ENCODE measurements around the gene MED1.
"Not testable (repeated sequence)": the region's sequence is repeated elsewhere in the genome, so short reads cannot be mapped to it uniquely, and the experiment has no call there.

The MED1 gene

GRCh38 chr17:39439868-39440267 is 11.2 kb downstream of the MED1 start:
- not testable (repeated sequence) for DNase-seq

GRCh38 chr17:39429600-39429999 is 21.5 kb downstream of the MED1 start:
- DNase-seq, result no peak

GRCh38 chr17:39416141-39416540 is 34.9 kb downstream of the MED1 start:
- DNase-seq, result no peak

GRCh38 chr17:39410279-39410678 is 40.8 kb downstream of the MED1 start:
- no peak for DNase-seq

GRCh38 chr17:39408360-39408759 is 42.7 kb downstream of the MED1 start:
- DNase-seq, result no peak

- no peak for DNase-seq
These were observed 44.1 kb downstream of the MED1 start for GRCh38 chr17:39406951-39407350.

GRCh38 chr17:39405436-39405835 is 45.6 kb downstream of the MED1 start:
- no peak for DNase-seq

- peak; percentile 61 to 64 for DNase-seq
These were observed 46.3 kb downstream of the MED1 start for GRCh38 chr17:39404542-39405378.

GRCh38 chr17:39402890-39403605 is 48.0 kb downstream of the MED1 start:
- no peak for DNase-seq

- peak; percentile 89 to 94 for DNase-seq
These were observed 48.7 kb downstream of the MED1 start for GRCh38 chr17:39402244-39402889.

- DNase-seq, result peak; percentile 91 to 93
These were observed 49.4 kb downstream of the MED1 start, which contains the start of gene FBXL20 for GRCh38 chr17:39401412-39402243. Gene FBXL20 (minus strand): TSS chr17:39401626. CDS start chr17:39401402, 224 bp downstream.

GRCh38 chr17:39400547-39401411 is 50.3 kb downstream of the MED1 start:
- DNase-seq, result peak; percentile 4 to 10

GRCh38 chr17:39399791-39400190 is 51.3 kb downstream of the MED1 start:
- DNase-seq, result no peak

- peak in 1 of 2 donors; percentile 33 for DNase-seq
These were observed 57.3 kb downstream of the MED1 start for GRCh38 chr17:39393736-39394135.

GRCh38 chr17:39391448-39391847 is 59.6 kb downstream of the MED1 start:
- no peak for DNase-seq

- no peak for DNase-seq
These were observed 66.0 kb downstream of the MED1 start for GRCh38 chr17:39385040-39385439.

- peak in 1 of 2 donors; percentile 38 for DNase-seq
These were observed 70.9 kb downstream of the MED1 start for GRCh38 chr17:39380144-39380543.

GRCh38 chr17:39376434-39376833 is 74.6 kb downstream of the MED1 start:
- DNase-seq, result peak in 1 of 2 donors; percentile 7

GRCh38 chr17:39367805-39368204 is 83.3 kb downstream of the MED1 start:
- DNase-seq, result not testable (repeated sequence)

- no peak for DNase-seq
These were observed 85.2 kb downstream of the MED1 start for GRCh38 chr17:39365872-39366271.

- DNase-seq, result peak; percentile 49 to 74
These were observed 85.8 kb downstream of the MED1 start for GRCh38 chr17:39365242-39365641.

All from inflammatory macrophage (primary cell).